ENCODE results near the gene PAXX. TPM values are rescaled to one million over a fixed set of nuclear protein-coding genes. Genes with fewer than 3 reads are reported as not detected.

The PAXX gene
- total and polyA plus RNA-seq, 9 of the 15 experiments (the other 6 are each of a cell fraction or from before 2014, with no cell fraction given) = 1.2 to 175 (median 38.5) TPM

- ChIA-PET POLR2A (no interaction called here), CTCF (ENCODE audit: low intra/inter-chr PET ratio) (no interaction called here)
- intact Hi-C loops (cut with micrococcal nuclease) = no loop called here
- Histone ChIP-seq H3K27ac (ENCODE audit: extremely low read depth, low read depth, low read length) (no peak overlapping the region), H3K9me3 (replicated peaks; ENCODE audit: control insufficient read depth, insufficient read depth, low read depth, low read length) (no peaks in the 10 kb centered on the region), H2AFZ (ENCODE audit: low read depth, low read length) (peak overlapping the region; percentile 86), H3K4me2 (ENCODE audit: insufficient read depth, low read length) (peak overlapping the region; percentile 61), H3K4me3 (no peak overlapping the region), H3K27me3 (ENCODE audit: control insufficient read depth in 2 of 2, insufficient read depth in 2 of 2, low read length in 2 of 2) (no peaks in the 10 kb centered on the region), H3K4me1 (replicated peaks in 1 of 2; ENCODE audit: control insufficient read depth in 2 of 2, insufficient read depth in 2 of 2, low read length in 2 of 2) (peaks cover 26 to 77% of the 10 kb centered on the region in 2 experiments; a peak in 4 of 5 replicates), H3K79me2 (ENCODE audit: control insufficient read depth, insufficient read depth, low read length) (no peaks in the 10 kb centered on the region), H3K9ac (ENCODE audit: insufficient read depth in 1 of 2, low read depth in 2 of 2, low read length in 2 of 2) (peak overlapping the region in 1 of 2 experiments; percentile 81; a peak in 2 of 4 replicates), H4K20me1 (replicated peaks; ENCODE audit: control insufficient read depth, insufficient read depth, low read length) (no peaks in the 10 kb centered on the region), H3K9me1 (ENCODE audit: control insufficient read depth, insufficient read depth, low read length) (no peaks in the 10 kb centered on the region), H3K36me3 (ENCODE audit: control insufficient read depth, insufficient read depth, low read length) (no peaks in the 10 kb centered on the region)
- ATAC-seq (no peak), FAIRE-seq (no peak), DNase-seq (ENCODE audit: extremely low read depth in 1 of 4, low spot score in 3 of 4) (no peak)
- TF ChIP-seq ZFX (CRISPR knock-in tag; IDR thresholded peaks at IDR 0.05) (no peak), EP400 (IDR thresholded peaks at IDR 0.05) (no peak), FOXA3 (CRISPR knock-in tag; conservative IDR thresholded peaks at IDR 0.05 in 1 of 2, IDR thresholded peaks at IDR 0.05 in 1 of 2) (no peak), MAFG (tag; conservative IDR thresholded peaks at IDR 0.05) (no peak), ZNF785 (CRISPR knock-in tag; IDR thresholded peaks at IDR 0.05) (no peak), U2AF1 (optimal IDR thresholded peaks at IDR 0.05; ENCODE audit: low read depth, low read length) (no peak), NCOA2 (IDR thresholded peaks at IDR 0.05; ENCODE audit: partially characterized antibody in 2 of 2) (no peak), RFX7 (CRISPR knock-in tag; IDR thresholded peaks at IDR 0.05) (no peak)
- no TSS peak for BruUV-seq (replicated peaks)
- in situ Hi-C loops (cut with MboI) = no loop called here
- WGBS (ENCODE audit: insufficient coverage, low coverage, missing lambda C conversion rate) = 75% methylated on average over 3 of the region's 12 CpGs
Observed at GRCh38 chr9:136963751-136964150, 28.5 kb upstream of the PAXX start.

Data from K562 (cell line).